Stimulated activated CD4-positive, alpha-beta T cell treated with anti-CD3 and anti-CD28 coated beads, Interleukin-4, amount 100 ng/mL, for 1 hour (primary cell): ENCODE data around the gene FUT3.
"Not testable (repeated sequence)": the region's sequence is repeated elsewhere in the genome, so short reads cannot be mapped to it uniquely, and the experiment has no call there.

Experiments
- DNase-seq: peaks from one replicate; pipeline ENCODE4 v3.0.0-alpha.2; 2020

Gene FUT3

GRCh38 chr19:5851302-5851701 is at the start of gene FUT3:
Gene FUT3 (minus strand): TSS chr19:5851449.
- no peak for DNase-seq

DNA sequence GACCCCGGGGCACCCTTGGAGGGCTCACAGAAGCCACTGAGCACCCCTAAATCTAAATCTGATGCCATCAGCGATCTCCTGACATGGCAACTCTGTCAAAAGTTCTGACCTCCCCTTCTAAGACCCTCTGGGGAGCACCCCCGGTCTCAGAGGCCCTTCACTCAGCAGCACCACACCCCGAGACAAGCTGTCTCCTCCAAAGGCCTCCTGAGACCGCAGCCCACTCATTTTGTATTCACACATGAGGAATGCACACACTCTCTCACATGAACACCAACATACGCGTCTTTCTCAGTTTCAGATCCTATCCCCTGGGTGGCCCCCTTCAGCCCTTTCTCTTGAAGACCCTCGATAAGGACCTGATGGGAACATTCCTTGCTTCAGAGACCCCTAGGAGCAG is 49.7 kb upstream of the FUT3 start:
- DNase-seq: no peak

- DNase-seq: no peak
Measured at GRCh38 chr19:5899728-5900526, 48.7 kb upstream of the FUT3 start.

DNA sequence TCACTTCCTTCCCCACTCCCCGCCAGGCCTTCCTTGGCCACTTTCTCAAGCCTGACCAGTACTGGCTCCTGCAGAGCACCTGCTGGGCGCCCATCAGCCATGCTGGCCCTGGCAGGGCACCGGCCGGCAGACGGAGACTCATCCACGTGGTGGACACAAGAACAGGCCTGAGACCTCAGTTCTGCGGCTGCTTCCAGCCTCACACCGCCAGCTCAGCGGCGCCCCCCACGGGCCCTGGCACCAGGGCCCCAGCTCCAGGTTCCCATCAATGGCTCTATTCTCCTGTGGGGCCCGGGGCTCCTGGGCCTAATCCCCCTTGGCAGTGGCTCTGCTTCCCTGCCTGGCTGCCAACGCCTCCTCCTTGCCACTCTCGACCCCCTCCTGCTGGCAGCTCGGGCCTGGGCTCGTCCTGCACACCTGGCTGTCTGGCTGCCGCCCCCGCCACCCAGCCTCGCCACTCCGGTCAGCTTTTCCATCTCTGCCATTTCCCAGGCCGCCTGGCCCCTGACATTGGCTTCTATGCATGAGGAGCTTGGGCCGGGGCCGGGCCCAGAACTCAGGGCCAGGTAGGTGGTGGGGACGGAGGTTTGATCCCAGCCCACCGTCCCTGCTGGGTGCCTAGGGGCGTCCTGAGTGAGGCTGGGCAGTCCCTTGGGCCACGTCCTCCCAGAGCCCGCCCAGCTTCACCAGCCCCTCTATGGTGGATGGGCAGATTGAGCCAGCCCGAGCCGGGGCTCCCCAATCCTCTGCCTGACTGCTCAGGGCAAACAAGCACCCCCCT is 46.1 kb upstream of the FUT3 start:
- DNase-seq: no peak

- DNase-seq: no peak
Measured at GRCh38 chr19:5896365-5897076, 45.3 kb upstream of the FUT3 start.

DNA sequence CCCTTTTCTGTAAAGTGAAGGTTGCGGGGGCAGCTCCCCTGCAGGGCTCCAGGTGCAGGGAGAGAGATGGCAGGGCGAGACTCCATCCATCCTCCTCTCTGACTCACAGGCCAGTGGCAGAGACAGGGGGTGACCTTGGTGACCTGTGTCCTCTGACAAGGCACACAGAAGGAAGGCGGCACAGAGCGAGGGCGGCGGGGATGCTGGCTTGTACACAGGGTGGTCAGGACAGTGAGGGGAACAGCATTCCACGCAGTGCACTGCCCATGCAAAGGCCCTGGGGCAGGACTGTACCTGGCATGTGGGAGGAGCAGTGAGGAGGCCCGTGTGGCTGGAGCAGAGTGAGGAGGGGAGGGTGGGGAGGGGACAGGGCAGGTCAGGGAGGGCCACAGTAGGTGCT is 44.6 kb upstream of the FUT3 start:
- no peak for DNase-seq

GRCh38 chr19:5895409-5895808 is 44.2 kb upstream of the FUT3 start:
- no peak for DNase-seq

- DNase-seq: no peak
Measured at GRCh38 chr19:5894704-5895349, 43.6 kb upstream of the FUT3 start.

GRCh38 chr19:5893907-5894703 is 42.9 kb upstream of the FUT3 start:
- DNase-seq: no peak

DNA sequence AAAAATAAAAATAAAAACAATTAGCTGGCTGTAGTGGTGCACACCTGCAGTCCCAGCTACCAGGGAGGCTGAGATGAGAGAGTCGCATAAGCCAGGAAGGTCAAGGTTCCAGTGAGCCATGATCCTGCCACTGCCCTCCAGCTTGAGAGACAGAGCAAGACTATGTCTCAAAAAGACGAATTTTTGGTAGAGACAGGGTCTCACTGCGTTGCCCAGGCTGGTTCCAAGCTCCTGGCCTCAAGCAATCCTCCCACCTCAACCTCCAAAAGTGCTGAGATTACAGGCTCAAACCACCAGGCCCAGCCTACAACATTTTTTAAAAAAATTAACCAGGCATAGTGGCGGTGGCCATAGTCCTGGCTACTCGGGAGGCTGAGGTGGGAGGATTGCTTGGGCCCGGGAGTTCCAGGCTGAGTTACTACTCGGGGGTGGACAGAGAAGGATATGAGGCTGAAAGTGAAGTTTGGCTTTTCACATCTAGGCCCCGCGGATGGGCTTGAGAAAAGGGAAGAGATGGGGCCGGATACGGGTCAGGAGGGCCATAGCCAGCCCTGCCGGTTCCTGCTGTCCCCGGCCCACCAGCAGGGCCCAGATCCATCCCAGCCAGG is 42.2 kb upstream of the FUT3 start:
- DNase-seq: no peak

GRCh38 chr19:5892772-5893275 is 41.6 kb upstream of the FUT3 start:
- DNase-seq: no peak

GRCh38 chr19:5891938-5892771 is 40.9 kb upstream of the FUT3 start:
- peak; percentile 28 for DNase-seq

GRCh38 chr19:5891572-5891937 is 40.3 kb upstream of the FUT3 start:
- no peak for DNase-seq

DNA sequence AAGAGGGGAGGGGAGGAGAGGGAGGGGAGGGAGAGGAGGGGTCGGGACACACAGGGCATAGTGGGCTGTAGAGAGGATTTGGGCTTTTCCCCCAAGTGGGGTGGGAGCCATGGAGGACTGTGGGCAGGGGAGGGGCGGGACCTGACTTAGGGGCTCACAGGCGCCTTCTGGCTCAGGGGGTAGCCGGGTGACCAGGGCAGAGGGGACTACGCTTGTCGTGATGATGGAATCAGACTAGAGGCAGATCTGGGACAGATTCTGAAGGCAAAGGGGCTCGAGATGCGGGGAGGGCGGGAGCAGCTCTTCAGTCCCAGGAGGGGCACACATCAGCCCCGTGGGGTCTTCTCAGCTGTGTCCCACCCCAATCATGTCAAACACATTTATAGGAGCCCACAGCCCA is 38.9 kb upstream of the FUT3 start:
- no peak for DNase-seq

DNA sequence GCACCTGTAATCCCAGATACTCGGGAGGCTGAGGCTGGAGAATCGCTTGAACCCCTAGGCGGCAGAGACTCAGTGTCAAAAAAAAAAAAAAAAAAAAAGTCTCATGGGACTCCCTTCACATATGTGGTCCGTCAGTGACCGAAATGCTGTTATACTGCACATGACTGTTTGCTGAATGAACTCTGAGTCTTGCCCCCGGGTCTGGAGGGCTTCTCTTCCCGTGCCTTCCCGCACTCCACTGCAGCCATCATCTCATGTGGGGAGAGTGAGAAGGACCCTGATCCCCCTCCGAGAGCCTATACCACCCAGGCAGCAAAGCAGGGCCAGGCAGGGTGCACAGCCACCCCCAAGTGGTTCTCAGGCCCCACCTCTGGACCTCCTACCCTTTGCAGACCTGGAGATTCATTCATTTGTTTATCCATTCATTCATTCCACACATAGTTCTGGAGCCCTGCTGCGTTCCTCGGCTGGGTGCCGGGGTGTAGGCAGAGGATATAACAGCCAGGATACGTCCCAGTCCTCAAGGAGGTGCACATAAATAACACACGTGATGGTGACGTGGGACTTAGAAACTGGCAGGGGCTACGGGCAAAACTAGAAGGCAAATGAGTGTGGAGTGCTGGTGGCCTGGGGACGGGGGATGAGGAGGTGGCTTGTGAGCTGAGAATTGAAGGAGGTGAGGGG is 38.2 kb upstream of the FUT3 start:
- DNase-seq: no peak

GRCh38 chr19:5884065-5884811 is 33.0 kb upstream of the FUT3 start:
- not testable (repeated sequence) for DNase-seq

- DNase-seq: not testable (repeated sequence)
Measured at GRCh38 chr19:5883157-5883873, 32.1 kb upstream of the FUT3 start.

- DNase-seq: no peak
Measured at GRCh38 chr19:5882421-5882968, 31.2 kb upstream of the FUT3 start.
